Adrenal gland (tissue), 12 donors: ENCODE measurements around the gene DHRS7B. TPM values are rescaled to one million over a fixed set of nuclear protein-coding genes. Genes with fewer than 3 reads are reported as not detected.
"Not testable (repeated sequence)": the region's sequence is repeated elsewhere in the genome, so short reads cannot be mapped to it uniquely, and the experiment has no call there.

ENCODE experiments used
- DNase-seq, 7 donors: peaks; one replicate each; pipeline ENCODE4 v3.0.0-alpha.2; 2019 to 2020
- H3K27ac ChIP-seq, 5 donors: fragments of 200-600 bp; sonication (generic) in 4 of 5; 1 replicate in 3 of 5; 2 replicates in 2 of 5; pipeline versions ENCODE4 v1.5.1 to v1.8.0; 2016 to 2020; ENCODE audit warnings: mild to moderate bottlenecking in 1 of 5
- H3K27me3 ChIP-seq: fragments of 200-600 bp; 2 replicates; pipeline ENCODE4 v1.8.0; 2021
- H3K36me3 ChIP-seq, 2 donors: fragments of 200-600 bp; replicated peaks in 1 of 2; 1 replicate in 1 of 2; 2 replicates in 1 of 2; pipeline versions ENCODE4 v1.5.1 to v1.8.0; 2018 to 2022
- H3K4me1 ChIP-seq, 2 donors: fragments of 200-600 bp; replicated peaks in 1 of 2; 1 replicate in 1 of 2; 2 replicates in 1 of 2; pipeline versions ENCODE4 v1.5.1 to v1.8.0; 2018 to 2021
- H3K4me3 ChIP-seq, 4 donors: fragments of 200-600 bp; sonication (generic) in 3 of 4; one replicate each; pipeline ENCODE4 v1.5.1; 2016 to 2018
- H3K9me3 ChIP-seq, 3 donors: fragments of 200-600 bp; sonication (generic) in 1 of 3; replicated peaks in 1 of 3; 1 replicate in 2 of 3; 2 replicates in 1 of 3; pipeline versions ENCODE4 v1.5.1 to v1.8.0; 2016 to 2021
- CTCF ChIP-seq, 6 experiments: fragments of 450-650 bp in 4 of 6; fragments of 200-600 bp in 2 of 6; sonication (generic) in 1 of 6; IDR thresholded peaks; 1 replicate in 5 of 6; 2 replicates in 1 of 6; pipeline versions ENCODE4 v1.5.1 to v1.8.0; 2016 to 2021; ENCODE audit warnings: antibody characterized with exemption in 6 of 6, mild to moderate bottlenecking in 2 of 6, moderate library complexity in 1 of 6
- POLR2A ChIP-seq, 2 donors: fragments of 450-650 bp; IDR thresholded peaks; one replicate each; pipeline ENCODE4 v1.6.1; 2017; ENCODE audit warnings: antibody characterized with exemption in 2 of 2, mild to moderate bottlenecking in 2 of 2, moderate library complexity in 1 of 2
- WGBS, 4 donors: extraction: QIAGEN DNeasy Blood & Tissue Kit in 2 of 4; methylation state at CpG; one replicate each; pipeline versions ENCODE4 v1.1.5 to v1.1.7; 2013 to 2017; 5-methylcytosine and 5-hydroxymethylcytosine counted together
- intact Hi-C, 2 donors: fragments of 100-400 bp; cut with DNase I; formaldehyde crosslinking; loops; one replicate each; pipeline versions ENCODE4 v1.14.1 to v1.15.0; 2022 to 2023
- polyA plus RNA-seq, 3 donors: library from polyadenylated mRNA; stranded (reverse); fragments of 200-250 nt in 2 of 3; fragments of 350-450 nt in 1 of 3; fragmentation: Illumina TruSeq in 1 of 3; extraction: RNeasy Lipid Tissue Mini Kit (QIAGEN cat#74804) in 1 of 3; gene quantifications; one replicate each; pipeline ENCODE4 v1.2.3, GENCODE V29; 2013 to 2014
- total RNA-seq, 9 donors: library from RNA; depleted of rRNA in 4 of 9; stranded (reverse); fragments of >200 nt in 4 of 9; fragments of 120-200 nt in 1 of 9; fragmentation: NEBNext Ultra II Directional in 1 of 9; extraction: Animal tissue kit (Norgen Biotek cat#: 25700) in 1 of 9; gene quantifications; one replicate each; pipeline versions ENCODE4 v1.1.0 to v1.2.4, GENCODE V29; 2013 to 2023
- donor health status: healthy with polysubstance abuse.
- donor health status: Bipolar disorder and iron deficiency.
- donor health status: DM: yes; HTN: yes; CAD: no.
- donor health status: DM: no; HTN: no; CAD: no.
- donor health status: DM: no; HTN: no; CAD: no.
- donor health status: DM: yes; HTN: yes; CAD: no.

Gene DHRS7B
- total and polyA plus RNA-seq, 12 donors, result 18.0 to 68.5 (median 40.8) TPM

- no peak overlapping the region for H3K4me3 ChIP-seq
- intact Hi-C loops, result loop anchor here (5.0 to 10.0 kb wide), 2 partner anchors 125 to 392 kb away; no protein-coding TSS in a partner anchor
- no peak for TF ChIP-seq POLR2A (IDR thresholded peaks at IDR 0.05)
- TF ChIP-seq CTCF (IDR thresholded peaks at IDR 0.05), result no peak
- H3K9me3 ChIP-seq, result no peaks in the 10 kb centered on the region
- no peaks in the 10 kb centered on the region for H3K27me3 ChIP-seq
- WGBS, 4 donors, result 0 to 2% (median 0%) methylated on average over 5 of the region's 5 CpGs
- H3K27ac ChIP-seq, result no peak overlapping the region
- peaks cover 0 to 5% of the 10 kb centered on the region in 2 donors for H3K4me1 ChIP-seq
- peak in 1 of 7 donors; percentile 29 for DNase-seq
- no peaks in the 10 kb centered on the region for H3K36me3 ChIP-seq
These were observed 6.9 kb upstream of the DHRS7B start for GRCh38 chr17:21119919-21120249.

GRCh38 chr17:21124086-21124485 lies 2.7 kb upstream of the DHRS7B start:
- no peaks in the 10 kb centered on the region for H3K36me3 ChIP-seq
- WGBS, 4 donors, result 33 to 45% (median 39%) methylated on average over 4 of the region's 4 CpGs
- H3K4me1 ChIP-seq, result peaks cover 6 to 18% of the 10 kb centered on the region in 2 donors
- H3K27ac ChIP-seq, result no peak overlapping the region
- no peaks in the 10 kb centered on the region for H3K27me3 ChIP-seq
- no peak overlapping the region for H3K4me3 ChIP-seq
- H3K9me3 ChIP-seq, result no peaks in the 10 kb centered on the region
- no peak for DNase-seq
- intact Hi-C loops, result loop anchor here (5.0 to 10.0 kb wide), 2 partner anchors 121 to 388 kb away; no protein-coding TSS in a partner anchor
- TF ChIP-seq POLR2A (IDR thresholded peaks at IDR 0.05), result no peak
- TF ChIP-seq CTCF (IDR thresholded peaks at IDR 0.05), result no peak

- WGBS, 4 donors, result 79 to 84% (median 80%) methylated on average over 4 of the region's 4 CpGs
- not testable (repeated sequence) for H3K4me3 ChIP-seq, H3K27ac ChIP-seq, H3K27me3 ChIP-seq, H3K9me3 ChIP-seq, DNase-seq, H3K36me3 ChIP-seq
- H3K4me1 ChIP-seq, result peaks cover 6 to 14% of the 10 kb centered on the region in 2 donors
- intact Hi-C loops, result loop anchor here (5.0 to 10.0 kb wide), 2 partner anchors 120 to 388 kb away; no protein-coding TSS in a partner anchor
These were observed 2.2 kb upstream of the DHRS7B start for GRCh38 chr17:21124517-21124916.

GRCh38 chr17:21125862-21126261 lies 902 bp upstream of the DHRS7B start:
- H3K36me3 ChIP-seq, result no peaks in the 10 kb centered on the region
- no peak for DNase-seq
- no peaks in the 10 kb centered on the region for H3K27me3 ChIP-seq
- intact Hi-C loops, result loop anchor here (10.0 kb wide), 1 partner anchor 119 kb away; no protein-coding TSS in a partner anchor
- H3K4me1 ChIP-seq, result peaks cover 6 to 13% of the 10 kb centered on the region in 2 donors
- H3K9me3 ChIP-seq, result no peaks in the 10 kb centered on the region
- no peak for TF ChIP-seq CTCF (IDR thresholded peaks at IDR 0.05)
- no peak overlapping the region for H3K27ac ChIP-seq
- H3K4me3 ChIP-seq, result peak overlapping the region in 1 of 4 donors; percentile 73
- WGBS, 4 donors, result 45 to 50% (median 48%) methylated on average over 6 of the region's 6 CpGs

- DNase-seq, result no peak
- H3K27me3 ChIP-seq, result no peaks in the 10 kb centered on the region
- H3K4me1 ChIP-seq, result peaks cover 6 to 17% of the 10 kb centered on the region in 2 donors
- H3K4me3 ChIP-seq, result peak overlapping the region; percentile 0 to 97 (median 46)
- intact Hi-C loops, result loop anchor here (10.0 kb wide), 1 partner anchor 117 kb away; no protein-coding TSS in a partner anchor
- no peak for TF ChIP-seq POLR2A (IDR thresholded peaks at IDR 0.05)
- TF ChIP-seq CTCF (IDR thresholded peaks at IDR 0.05), result no peak
- WGBS, 4 donors, result 13 to 23% (median 18%) methylated on average over 9 of the region's 9 CpGs
- no peaks in the 10 kb centered on the region for H3K9me3 ChIP-seq
- H3K36me3 ChIP-seq, result no peaks in the 10 kb centered on the region
- peak overlapping the region; percentile 73 to 91 (median 87) for H3K27ac ChIP-seq
These were observed 829 bp downstream of the DHRS7B start for GRCh38 chr17:21127509-21128077.
